GM21526 (cell line): ENCODE measurements around the gene INPP5J.
"Not testable (repeated sequence)": the region's sequence is repeated elsewhere in the genome, so short reads cannot be mapped to it uniquely, and the experiment has no call there.

Experiments
- ATAC-seq: cut with Tn5 transposase; IDR thresholded peaks from one replicate; pipeline ENCODE4 v1.9.1; 2021; ENCODE audit warnings: moderate library complexity; ENCODE audit not compliant: unreplicated experiment, low FRiP score

The INPP5J gene

DNA sequence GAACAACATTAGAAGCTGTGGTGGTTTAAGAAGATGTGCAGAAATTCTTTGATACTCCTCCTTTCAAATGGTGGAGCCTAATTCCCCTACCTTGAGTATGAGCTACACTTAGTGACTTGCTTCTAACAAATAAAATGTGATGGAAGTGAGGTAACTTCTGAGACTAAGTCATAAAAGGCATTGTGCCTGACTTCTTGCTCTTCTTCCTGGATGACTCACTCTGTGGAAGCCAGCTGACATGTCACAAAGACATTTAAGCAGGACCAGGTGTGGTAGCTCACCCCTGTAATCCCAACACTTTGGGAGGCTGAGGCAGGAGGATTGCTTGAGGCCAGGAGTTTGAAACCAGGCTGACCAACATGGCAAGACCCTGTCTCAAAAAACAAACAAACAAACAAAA, 21.5 kb downstream of the INPP5J start:
- no peak for ATAC-seq

GRCh38 chr22:31148488-31148887, 25.7 kb downstream of the INPP5J start:
- ATAC-seq: no peak

DNA sequence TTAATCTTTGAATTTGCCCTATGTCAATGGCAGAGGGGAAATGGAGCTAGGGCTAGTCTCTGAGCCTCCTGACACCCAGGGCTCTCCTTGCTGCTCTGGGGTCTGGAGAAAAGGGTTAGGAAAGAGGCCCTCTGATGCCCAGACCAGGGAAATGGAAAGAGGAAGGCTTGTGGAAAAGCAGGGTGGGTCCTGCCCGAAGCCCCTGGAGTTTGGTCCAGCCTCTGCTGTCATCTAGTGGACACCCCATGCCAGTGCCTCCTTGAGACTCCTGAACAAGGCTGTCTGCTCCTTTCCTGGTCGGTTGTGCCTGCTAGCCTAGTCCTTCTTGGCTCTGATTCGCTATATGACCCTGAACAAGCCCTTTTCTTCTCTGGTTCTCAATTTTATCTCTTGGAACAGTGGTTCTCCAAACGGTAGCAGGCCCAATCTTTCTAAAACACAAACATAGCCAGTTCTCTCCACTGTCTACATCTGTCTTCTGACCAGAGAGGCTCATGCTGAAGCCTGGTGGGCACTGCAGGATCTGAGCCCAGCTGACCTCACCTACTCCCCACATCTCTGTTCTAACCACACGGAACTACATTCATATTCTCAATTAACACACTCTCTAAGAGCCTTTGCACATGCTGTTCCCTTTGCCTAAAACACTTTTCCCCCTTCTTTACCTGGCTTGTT, 26.3 kb downstream of the INPP5J start:
- ATAC-seq: no peak

DNA sequence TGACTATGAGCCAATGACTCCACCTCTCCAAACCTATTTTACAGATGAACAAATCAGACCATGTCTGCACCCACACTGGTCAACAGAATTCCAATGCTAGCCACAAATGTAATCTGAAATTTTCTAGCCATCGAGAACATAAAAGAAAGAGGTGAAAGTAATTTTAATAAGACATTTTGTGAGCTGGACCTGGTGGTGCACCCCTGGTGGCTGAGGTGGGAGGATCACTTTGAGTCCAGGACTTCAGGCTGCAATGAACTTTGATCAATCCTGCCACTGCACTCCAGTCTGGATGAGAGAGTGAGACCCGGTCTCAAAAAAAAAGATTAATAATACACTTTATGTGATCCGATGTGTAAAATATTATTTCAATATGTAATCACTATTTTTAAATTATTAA, 27.8 kb downstream of the INPP5J start:
- no peak for ATAC-seq

- no peak for ATAC-seq
Measured at GRCh38 chr22:31151872-31152271, 29.1 kb downstream of the INPP5J start.

DNA sequence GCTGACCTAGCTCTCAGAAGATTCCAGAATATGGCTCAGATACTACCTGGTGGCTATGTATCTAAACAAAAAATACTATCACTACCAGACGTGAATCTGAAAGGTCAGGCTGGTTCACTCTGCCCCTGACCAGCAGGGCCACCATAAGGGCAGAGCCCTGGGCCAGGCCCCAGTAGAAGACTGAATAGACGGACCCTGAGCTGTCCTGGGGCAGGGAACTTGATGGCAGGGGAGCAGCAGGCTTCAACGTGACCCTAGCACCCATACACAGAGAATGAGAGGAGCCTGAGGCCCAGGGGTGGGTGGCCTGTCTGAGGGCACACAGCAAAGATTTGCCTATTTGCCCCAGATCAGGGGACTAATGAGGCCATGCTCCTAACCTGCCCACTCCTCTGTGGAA, 30.6 kb downstream of the INPP5J start:
- ATAC-seq: no peak

- ATAC-seq: no peak
Measured at GRCh38 chr22:31154975-31155374, 32.2 kb downstream of the INPP5J start.

GRCh38 chr22:31155422-31155821, 32.7 kb downstream of the INPP5J start:
- no peak for ATAC-seq

DNA sequence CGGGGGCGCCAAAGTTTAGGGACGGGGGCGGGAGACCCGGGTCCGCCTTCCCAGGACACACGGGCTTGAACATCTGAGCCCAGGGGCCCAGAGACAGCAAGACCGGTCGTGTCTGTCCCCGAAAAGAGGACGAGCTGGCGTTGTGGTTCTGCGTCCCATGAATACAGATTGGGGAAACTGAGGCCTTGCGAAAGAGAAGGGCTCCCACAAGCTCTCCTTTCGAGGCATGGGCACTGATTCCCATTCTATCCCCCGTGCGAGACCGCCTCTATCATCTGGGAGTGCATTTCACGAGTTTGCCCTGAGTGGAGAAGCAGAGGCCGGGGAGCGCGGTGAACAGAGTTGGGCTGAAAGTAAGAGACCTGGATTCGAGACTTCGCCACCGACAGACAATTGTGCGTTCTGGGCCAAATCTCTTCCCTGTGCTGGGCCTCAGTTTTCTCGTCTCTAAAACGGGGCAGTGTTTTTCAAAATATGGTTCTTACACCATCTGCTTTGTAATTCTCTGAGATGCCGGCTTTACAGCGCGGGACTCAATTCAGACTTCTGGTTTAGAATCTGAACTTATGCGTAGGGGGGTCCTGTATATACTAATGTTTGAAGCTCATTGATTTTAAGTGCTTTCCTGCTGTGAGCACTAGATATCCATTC, 37.7 kb downstream of the INPP5J start:
- no peak for ATAC-seq

DNA sequence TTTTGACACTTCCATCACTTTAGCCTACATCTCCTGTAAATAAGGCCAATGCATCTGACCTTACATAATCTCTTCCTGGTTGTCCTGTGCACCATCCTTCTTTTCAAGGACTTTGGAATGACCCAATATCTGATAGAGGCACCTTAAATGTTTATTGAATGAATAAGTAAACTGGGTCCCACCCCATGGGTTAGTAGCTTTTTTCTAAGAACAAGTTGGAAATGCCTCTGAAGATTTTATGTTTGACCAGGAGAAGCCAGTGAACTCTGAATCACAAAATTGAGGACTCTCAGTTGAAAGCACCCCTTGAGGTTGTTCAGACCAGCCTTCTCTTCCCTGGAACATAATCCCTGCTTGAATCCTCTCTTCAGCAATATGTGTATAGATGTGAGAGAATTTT, 38.6 kb downstream of the INPP5J start:
- ATAC-seq: no peak

- no peak for ATAC-seq
Measured at GRCh38 chr22:31162015-31162765, 39.4 kb downstream of the INPP5J start.

DNA sequence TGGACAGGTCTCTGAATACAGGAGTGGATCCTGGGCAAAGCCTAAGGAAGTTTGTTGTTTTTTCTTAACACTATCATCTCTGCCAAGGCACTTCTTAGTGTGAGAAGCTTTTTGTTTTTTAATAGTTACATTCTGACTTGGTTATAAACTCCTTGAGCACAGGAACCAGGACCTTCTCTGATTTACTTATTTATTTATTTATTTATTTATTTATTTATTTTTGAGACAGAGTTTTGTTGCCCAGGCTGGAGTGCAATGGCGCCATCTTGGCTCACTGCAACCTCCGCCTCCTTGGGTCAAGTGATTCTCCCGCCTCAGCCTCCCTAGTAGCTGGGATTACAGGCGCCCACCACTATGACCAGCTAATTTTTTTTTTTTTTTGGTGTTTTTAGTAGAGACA, 48.2 kb downstream of the INPP5J start:
- no peak for ATAC-seq

DNA sequence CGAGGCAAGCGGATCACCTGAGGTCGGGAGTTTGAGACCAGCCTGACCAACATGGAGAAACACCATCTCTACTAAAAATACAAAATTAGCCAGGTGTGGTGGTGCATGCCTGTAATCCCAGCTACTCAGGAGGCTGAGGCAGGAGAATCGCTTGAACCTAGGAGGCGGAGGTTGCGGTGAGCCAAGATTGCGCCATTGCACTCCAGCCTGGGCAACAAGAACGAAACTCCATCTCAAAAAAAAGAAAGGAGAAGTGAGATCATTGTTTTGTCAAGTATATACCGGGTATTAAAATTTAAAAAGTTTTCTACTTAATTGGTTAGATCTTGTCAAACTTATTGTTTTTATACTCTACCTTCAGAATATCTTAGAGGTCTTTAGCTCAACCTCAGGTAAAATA, 49.0 kb downstream of the INPP5J start:
- ATAC-seq: not testable (repeated sequence)

- no peak for ATAC-seq
Measured at GRCh38 chr22:31173386-31174145, 50.8 kb downstream of the INPP5J start.

DNA sequence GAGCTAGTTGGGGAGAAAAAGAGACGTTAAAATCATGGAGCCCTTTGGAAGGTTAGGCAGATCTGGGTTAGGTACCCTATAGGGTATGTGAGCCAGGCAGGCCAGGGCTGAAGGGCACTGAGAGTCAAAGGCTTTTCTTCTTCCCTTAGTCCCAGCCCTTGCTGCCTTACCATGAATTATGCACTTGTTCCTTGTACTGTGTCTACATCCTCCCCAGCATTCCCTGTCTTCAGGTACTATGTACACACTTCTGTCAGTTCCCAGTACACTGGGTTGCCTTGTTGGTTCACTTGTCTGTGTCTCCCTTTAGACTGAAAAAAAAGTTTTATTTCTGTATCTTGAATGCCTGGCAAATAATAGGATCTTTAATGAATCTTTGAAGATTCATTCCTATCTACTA, 54.2 kb downstream of the INPP5J start:
- no peak for ATAC-seq

DNA sequence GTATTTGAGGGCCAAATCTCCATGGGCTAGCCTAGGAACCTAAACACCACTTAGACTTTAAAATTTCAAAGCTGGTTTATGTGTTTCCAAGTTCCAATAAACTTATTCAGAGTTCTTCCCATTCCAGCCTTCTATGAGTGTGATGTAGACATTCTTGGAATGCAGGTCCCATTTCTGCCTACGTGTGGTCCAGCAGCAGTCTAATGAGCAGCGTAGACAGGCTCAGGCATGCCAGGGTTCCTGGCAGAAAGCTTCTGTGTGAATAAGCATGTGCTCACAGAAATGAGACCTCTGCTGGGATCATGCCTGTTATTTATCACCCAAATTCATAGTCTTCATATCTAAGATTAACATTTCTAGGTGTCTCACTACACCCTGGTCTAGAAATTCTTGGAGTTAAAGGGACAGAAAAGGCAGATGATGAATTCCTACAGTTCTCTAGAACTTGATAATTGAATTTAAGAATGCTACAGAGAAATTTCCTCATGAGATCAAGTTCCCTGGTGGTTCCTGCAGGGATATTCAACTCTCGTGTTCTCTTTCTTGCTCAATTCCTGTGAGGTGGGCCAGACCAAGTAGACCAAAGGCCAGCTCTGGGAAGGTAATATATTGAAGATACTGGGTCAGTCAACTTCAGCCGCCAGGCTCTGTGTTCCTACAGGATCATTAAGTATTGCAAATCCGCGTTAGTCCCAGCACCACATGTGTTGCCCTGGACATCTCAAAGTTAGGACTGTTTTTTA, 54.8 kb downstream of the INPP5J start:
- no peak for ATAC-seq

DNA sequence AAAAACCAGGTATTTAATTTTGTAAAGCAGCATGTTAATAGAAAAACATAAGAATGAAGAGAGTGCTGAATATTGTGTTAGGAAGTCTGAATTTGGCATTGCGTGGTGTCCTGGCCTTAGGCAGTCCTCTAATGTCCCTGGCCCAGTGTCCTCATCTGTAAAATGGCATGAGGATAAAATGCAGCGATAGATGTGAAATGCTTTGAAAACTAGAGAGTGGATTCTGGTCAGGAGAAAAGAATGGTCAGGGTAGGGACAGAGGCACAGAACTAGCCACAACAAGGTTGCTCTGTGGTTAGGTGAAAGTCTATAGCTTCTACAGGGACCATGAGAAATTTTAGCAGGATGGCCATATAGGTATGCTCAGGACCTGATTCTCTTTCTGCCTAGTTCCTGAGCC, 56.1 kb downstream of the INPP5J start:
- no peak for ATAC-seq

- ATAC-seq: no peak
Measured at GRCh38 chr22:31179345-31179744, 56.6 kb downstream of the INPP5J start.

DNA sequence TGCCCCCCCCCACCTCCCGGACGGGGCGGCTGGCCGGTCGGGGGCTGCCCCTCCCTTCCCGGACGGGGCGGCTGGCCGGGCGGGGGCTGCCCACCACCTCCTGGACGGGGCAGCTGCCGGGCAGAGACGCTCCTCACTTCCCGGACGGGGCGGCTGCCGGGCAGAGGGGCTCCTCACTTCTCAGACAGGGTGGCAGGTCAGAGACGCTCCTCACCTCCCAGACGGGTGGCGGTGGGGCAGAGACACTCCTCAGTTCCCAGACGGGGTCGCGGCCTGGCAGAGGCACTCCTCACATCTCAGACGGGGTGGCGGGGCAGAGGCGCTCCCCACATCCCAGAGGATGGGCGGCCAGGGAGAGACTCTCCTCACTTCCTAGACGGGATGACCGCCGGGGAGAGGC, 61.2 kb downstream of the INPP5J start:
- ATAC-seq: no peak
